Testis (tissue), 2 donors: ENCODE measurements around the gene IYD.

Experiments used
- CTCF ChIP-seq, 3 experiments: fragments of 450-650 bp in 2 of 3; fragments of 200-600 bp in 1 of 3; sonication (generic) in 1 of 3; IDR thresholded peaks; one replicate each; pipeline ENCODE4 v1.5.1; 2016 to 2019; ENCODE audit warnings: antibody characterized with exemption in 3 of 3, mild to moderate bottlenecking in 2 of 3, moderate library complexity in 1 of 3
- POLR2A ChIP-seq: fragments of 450-650 bp; IDR thresholded peaks from one replicate; pipeline ENCODE4 v1.6.1; 2017; ENCODE audit warnings: antibody characterized with exemption, mild to moderate bottlenecking, moderate library complexity

DNA sequence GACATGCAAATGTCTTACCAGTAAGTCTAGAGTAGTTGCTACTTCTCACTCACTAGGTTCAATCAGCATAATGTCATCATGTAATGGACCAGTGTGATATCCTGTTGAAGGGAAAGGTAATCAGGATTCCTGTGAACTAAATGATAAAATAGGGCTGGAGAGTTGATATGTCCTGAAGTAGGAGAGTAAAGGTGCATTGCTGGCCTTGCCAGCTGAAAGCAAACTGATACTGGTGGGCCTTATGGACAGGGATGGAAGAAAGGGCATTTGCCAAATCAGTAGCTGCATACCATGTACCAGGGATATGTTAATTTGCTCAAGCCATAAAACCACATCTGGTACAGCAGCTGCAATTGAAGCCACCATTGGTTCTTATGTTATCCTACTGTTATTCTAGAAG, 37.5 kb upstream of the IYD start:
- TF ChIP-seq CTCF (IDR thresholded peaks at IDR 0.05) (no peak), POLR2A (no peak)
